Measurements from ENCODE around the gene HDX. TPM values are rescaled to one million over a fixed set of nuclear protein-coding genes. Genes with fewer than 3 reads are reported as not detected.

The HDX gene
- total RNA-seq, 1 donor: 5.1 TPM

- Histone ChIP-seq H3K27ac (ENCODE audit: low read depth, low read length) (no peak overlapping the region), H3K4me3 (ENCODE audit: insufficient read depth, low read length) (no peak overlapping the region), H3K9me3 (ENCODE audit: low read depth, low read length) (no peaks in the 10 kb centered on the region), H3K36me3 (ENCODE audit: insufficient read depth, low read length) (no peaks in the 10 kb centered on the region), H3K4me2 (ENCODE audit: insufficient read depth, low read length) (no peak overlapping the region), H3K27me3 (ENCODE audit: insufficient read depth, low read length) (no peaks in the 10 kb centered on the region), H3K79me2 (ENCODE audit: insufficient read depth, low read length) (no peaks in the 10 kb centered on the region), H3K4me1 (ENCODE audit: insufficient read depth, low read length) (no peaks in the 10 kb centered on the region), H4K20me1 (ENCODE audit: insufficient read depth, low read length) (no peaks in the 10 kb centered on the region), H2AFZ (ENCODE audit: low read length) (no peak overlapping the region)
- no peak for TF ChIP-seq CTCF (IDR thresholded peaks at IDR 0.05; ENCODE audit: extremely low read depth, low read depth, low read length)
- no peak for DNase-seq (ENCODE audit: insufficient read length, low spot score, missing footprints)
Measured at GRCh38 chrX:84475101-84475500, 27.2 kb downstream of the HDX start.

- no peak overlapping the region for H3K27ac ChIP-seq (ENCODE audit: low read depth, low read length)
- H2AFZ ChIP-seq (ENCODE audit: low read length): no peak overlapping the region
- H3K4me1 ChIP-seq (ENCODE audit: insufficient read depth, low read length): no peaks in the 10 kb centered on the region
- no peak for DNase-seq (ENCODE audit: insufficient read length, low spot score, missing footprints)
- H4K20me1 ChIP-seq (ENCODE audit: insufficient read depth, low read length): no peaks in the 10 kb centered on the region
- TF ChIP-seq CTCF (IDR thresholded peaks at IDR 0.05; ENCODE audit: extremely low read depth, low read depth, low read length): no peak
- no peaks in the 10 kb centered on the region for H3K36me3 ChIP-seq (ENCODE audit: insufficient read depth, low read length)
- no peaks in the 10 kb centered on the region for H3K9me3 ChIP-seq (ENCODE audit: low read depth, low read length)
- H3K4me2 ChIP-seq (ENCODE audit: insufficient read depth, low read length): no peak overlapping the region
- H3K79me2 ChIP-seq (ENCODE audit: insufficient read depth, low read length): no peaks in the 10 kb centered on the region
- no peaks in the 10 kb centered on the region for H3K27me3 ChIP-seq (ENCODE audit: insufficient read depth, low read length)
- no peak overlapping the region for H3K4me3 ChIP-seq (ENCODE audit: insufficient read depth, low read length)
Measured at GRCh38 chrX:84469226-84469625, 33.0 kb downstream of the HDX start.

GRCh38 chrX:84467898-84468297, 34.4 kb downstream of the HDX start:
- no peak for DNase-seq (ENCODE audit: insufficient read length, low spot score, missing footprints)
- H3K27ac ChIP-seq (ENCODE audit: low read depth, low read length): no peak overlapping the region
- no peak overlapping the region for H2AFZ ChIP-seq (ENCODE audit: low read length)
- H3K4me2 ChIP-seq (ENCODE audit: insufficient read depth, low read length): no peak overlapping the region
- H4K20me1 ChIP-seq (ENCODE audit: insufficient read depth, low read length): no peaks in the 10 kb centered on the region
- no peaks in the 10 kb centered on the region for H3K27me3 ChIP-seq (ENCODE audit: insufficient read depth, low read length)
- H3K4me1 ChIP-seq (ENCODE audit: insufficient read depth, low read length): no peaks in the 10 kb centered on the region
- H3K9me3 ChIP-seq (ENCODE audit: low read depth, low read length): no peaks in the 10 kb centered on the region
- no peak for TF ChIP-seq CTCF (IDR thresholded peaks at IDR 0.05; ENCODE audit: extremely low read depth, low read depth, low read length)
- no peaks in the 10 kb centered on the region for H3K79me2 ChIP-seq (ENCODE audit: insufficient read depth, low read length)
- no peak overlapping the region for H3K4me3 ChIP-seq (ENCODE audit: insufficient read depth, low read length)
- no peaks in the 10 kb centered on the region for H3K36me3 ChIP-seq (ENCODE audit: insufficient read depth, low read length)

- Histone ChIP-seq H3K36me3 (ENCODE audit: insufficient read depth, low read length) (no peaks in the 10 kb centered on the region), H3K9me3 (ENCODE audit: low read depth, low read length) (no peaks in the 10 kb centered on the region), H3K4me1 (ENCODE audit: insufficient read depth, low read length) (no peaks in the 10 kb centered on the region), H4K20me1 (ENCODE audit: insufficient read depth, low read length) (no peaks in the 10 kb centered on the region), H3K4me3 (ENCODE audit: insufficient read depth, low read length) (no peak overlapping the region), H3K27me3 (ENCODE audit: insufficient read depth, low read length) (no peaks in the 10 kb centered on the region), H3K79me2 (ENCODE audit: insufficient read depth, low read length) (no peaks in the 10 kb centered on the region), H2AFZ (ENCODE audit: low read length) (no peak overlapping the region), H3K4me2 (ENCODE audit: insufficient read depth, low read length) (no peak overlapping the region), H3K27ac (ENCODE audit: low read depth, low read length) (no peak overlapping the region)
- no peak for DNase-seq (ENCODE audit: insufficient read length, low spot score, missing footprints)
- no peak for TF ChIP-seq CTCF (IDR thresholded peaks at IDR 0.05; ENCODE audit: extremely low read depth, low read depth, low read length)
Measured at GRCh38 chrX:84453351-84454246, 48.7 kb downstream of the HDX start.

All from osteoblast (primary cell).